ENCODE results near the gene PPP1R9B. TPM values are rescaled to one million over a fixed set of nuclear protein-coding genes. Genes with fewer than 3 reads are reported as not detected.

Gene PPP1R9B
- total RNA-seq, 1 experiment from 2014 or later: 112 TPM

DNA sequence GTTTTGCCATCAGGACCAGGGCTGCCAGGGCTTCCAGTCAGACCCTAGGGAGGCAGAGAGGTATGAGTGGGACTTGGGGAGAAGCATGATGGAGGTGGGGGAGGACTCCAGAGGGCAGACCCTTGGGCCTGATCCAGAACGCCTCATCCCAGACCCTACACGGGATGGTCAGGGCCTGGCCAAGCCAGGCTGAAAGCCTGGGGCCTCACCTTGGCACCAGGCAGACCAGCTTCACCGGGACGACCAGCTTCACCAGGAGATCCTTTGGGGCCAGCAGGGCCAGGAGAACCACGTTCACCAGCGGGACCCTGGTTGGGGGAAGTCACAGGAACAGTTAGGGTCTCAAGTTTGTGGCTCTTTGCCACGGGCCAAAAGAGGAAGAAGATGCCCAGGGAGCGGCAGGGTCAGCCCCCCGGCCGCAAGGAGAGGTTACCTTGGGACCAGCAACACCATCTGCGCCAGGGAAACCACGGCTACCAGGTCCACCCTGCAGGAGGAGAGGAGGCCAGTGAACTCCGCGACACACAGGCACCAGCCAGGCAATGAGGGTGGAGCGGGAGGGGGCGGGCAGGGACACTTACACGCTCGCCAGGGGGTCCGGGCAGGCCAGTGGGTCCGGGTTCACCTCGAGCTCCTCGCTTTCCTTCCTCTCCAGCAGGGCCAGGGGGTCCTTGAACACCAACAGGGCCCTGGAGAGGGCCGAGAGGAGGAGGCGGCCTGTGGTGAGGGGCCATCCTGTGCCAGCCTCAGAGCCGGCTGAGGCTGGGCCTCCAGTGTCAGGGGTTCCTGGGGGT is 43.9 kb upstream of the PPP1R9B start:
- POLR2A ChIA-PET: no interaction called here
- DNase-seq (ENCODE audit: low read depth, low spot score) (no peak), ATAC-seq (no peak)
- intact Hi-C loops (cut with micrococcal nuclease): no loop called here
- Histone ChIP-seq H4K20me1 (ENCODE audit: insufficient read depth) (no peaks in the 10 kb centered on the region), H3K27ac (ENCODE audit: low read depth, low read length) (no peak overlapping the region), H2AFZ (ENCODE audit: low read depth, low read length, poor library complexity, severe bottlenecking) (no peak overlapping the region), H3K36me3 (ENCODE audit: control insufficient read depth in 1 of 2, insufficient read depth in 2 of 2, low read length in 2 of 2) (peaks cover 0 to 11% of the 10 kb centered on the region in 2 experiments; a peak in 2 of 4 replicates), H3K4me2 (ENCODE audit: low read length) (no peak overlapping the region), H3K4me1 (ENCODE audit: control insufficient read depth in 1 of 2, insufficient read depth in 2 of 2, low read length in 2 of 2) (peaks cover 6 to 18% of the 10 kb centered on the region in 2 experiments), H3K9me2 (ENCODE audit: insufficient read depth) (no peaks in the 10 kb centered on the region), H3K27me3 (ENCODE audit: insufficient read depth, low read length) (no peaks in the 10 kb centered on the region), H3K79me2 (ENCODE audit: insufficient read depth, low read length) (no peaks in the 10 kb centered on the region), H3K9me3 (ENCODE audit: control insufficient read depth in 1 of 2, insufficient read depth in 1 of 2, low read depth in 1 of 2, low read length in 2 of 2) (no peaks in the 10 kb centered on the region), H3K9ac (ENCODE audit: low read length) (no peak overlapping the region), H3K4me3 (replicated peaks in 1 of 2; ENCODE audit: low read depth in 1 of 2, low read length in 2 of 2) (no peak overlapping the region)
- CTCF ChIA-PET: no interaction called here
- TF ChIP-seq TCF7L2 (IDR thresholded peaks at IDR 0.05; ENCODE audit: borderline replicate concordance, extremely low read depth, insufficient read depth, insufficient read length) (no peak), FOSL1 (IDR thresholded peaks at IDR 0.05; ENCODE audit: low read depth) (no peak), EGR1 (IDR thresholded peaks at IDR 0.05; ENCODE audit: low read depth) (no peak), POLR2AphosphoS5 (IDR thresholded peaks at IDR 0.05; ENCODE audit: low read depth, low read length) (no peak), YY1 (IDR thresholded peaks at IDR 0.05; ENCODE audit: extremely low read depth, insufficient replicate concordance, low read depth, low read length) (no peak), JUND (IDR thresholded peaks at IDR 0.05) (no peak), POLR2A (IDR thresholded peaks at IDR 0.05; ENCODE audit: borderline replicate concordance, extremely low read depth, insufficient read depth, insufficient read length) (no peak), SIN3A (IDR thresholded peaks at IDR 0.05; ENCODE audit: low read depth) (no peak), CBX3 (IDR thresholded peaks at IDR 0.05; ENCODE audit: low read depth) (no peak), ELF1 (IDR thresholded peaks at IDR 0.05; ENCODE audit: borderline replicate concordance, low read depth) (no peak), ZNF274 (IDR thresholded peaks at IDR 0.05; ENCODE audit: low read depth, low read length) (no peak), RAD21 (IDR thresholded peaks at IDR 0.05; ENCODE audit: low read depth) (no peak), SRF (IDR thresholded peaks at IDR 0.05; ENCODE audit: low read depth) (no peak), REST (IDR thresholded peaks at IDR 0.05; ENCODE audit: low read depth) (no peak), ZFX (IDR thresholded peaks at IDR 0.05) (no peak), CEBPB (IDR thresholded peaks at IDR 0.05; ENCODE audit: low read depth) (no peak)
- TF ChIP-seq, protein P1, sequence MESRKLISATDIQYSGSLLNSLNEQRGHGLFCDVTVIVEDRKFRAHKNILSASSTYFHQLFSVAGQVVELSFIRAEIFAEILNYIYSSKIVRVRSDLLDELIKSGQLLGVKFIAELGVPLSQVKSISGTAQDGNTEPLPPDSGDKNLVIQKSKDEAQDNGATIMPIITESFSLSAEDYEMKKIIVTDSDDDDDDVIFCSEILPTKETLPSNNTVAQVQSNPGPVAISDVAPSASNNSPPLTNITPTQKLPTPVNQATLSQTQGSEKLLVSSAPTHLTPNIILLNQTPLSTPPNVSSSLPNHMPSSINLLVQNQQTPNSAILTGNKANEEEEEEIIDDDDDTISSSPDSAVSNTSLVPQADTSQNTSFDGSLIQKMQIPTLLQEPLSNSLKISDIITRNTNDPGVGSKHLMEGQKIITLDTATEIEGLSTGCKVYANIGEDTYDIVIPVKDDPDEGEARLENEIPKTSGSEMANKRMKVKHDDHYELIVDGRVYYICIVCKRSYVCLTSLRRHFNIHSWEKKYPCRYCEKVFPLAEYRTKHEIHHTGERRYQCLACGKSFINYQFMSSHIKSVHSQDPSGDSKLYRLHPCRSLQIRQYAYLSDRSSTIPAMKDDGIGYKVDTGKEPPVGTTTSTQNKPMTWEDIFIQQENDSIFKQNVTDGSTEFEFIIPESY (IDR thresholded peaks at IDR 0.05; ENCODE audit: extremely low read depth, insufficient replicate concordance, low read length): no peak
- RAD21 ChIA-PET (ENCODE audit: low non-redundant PET in 1 of 2, low total read pairs in 2 of 2, uncharacterized antibody in 2 of 2, unreplicated experiment in 2 of 2): no interaction called here
- BruUV-seq (replicated peaks): no TSS peak

Data from HCT116 (cell line).